Measurements from ENCODE around the gene UTY.
"Not testable (repeated sequence)": the region's sequence is repeated elsewhere in the genome, so short reads cannot be mapped to it uniquely, and the experiment has no call there.

UTY gene

DNA sequence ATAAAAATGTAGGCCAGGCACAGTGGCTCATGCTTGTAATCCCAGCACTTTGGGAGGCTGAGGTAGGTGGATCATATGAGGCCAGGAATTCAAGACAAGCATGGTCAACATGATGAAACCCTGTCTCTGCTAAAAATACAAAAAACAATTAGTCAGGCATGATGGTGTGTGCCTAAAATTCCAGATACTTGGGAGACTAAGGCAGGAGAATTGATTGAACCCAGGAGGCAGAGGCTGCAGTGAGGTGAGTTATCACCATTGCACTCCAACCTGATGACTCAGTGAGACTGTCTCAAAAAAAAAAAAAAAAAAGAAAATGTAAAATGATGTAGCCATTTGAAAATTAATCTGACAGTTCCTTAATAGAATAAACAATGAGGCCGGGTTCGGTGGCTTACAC is 171.9 kb downstream of the UTY start:
- peaks cover 44% of the 10 kb centered on the region for H3K36me3 Mint-ChIP-seq (ENCODE audit: low read depth)
- no peaks in the 10 kb centered on the region for H3K27me3 Mint-ChIP-seq (ENCODE audit: low read depth)
- peaks cover 9% of the 10 kb centered on the region for H3K4me1 Mint-ChIP-seq (ENCODE audit: low read depth)
- DNase-seq (ENCODE audit: low spot score), result no peak
- no peak overlapping the region for H3K4me3 Mint-ChIP-seq
- no peak overlapping the region for H3K27ac Mint-ChIP-seq
- H3K9me3 Mint-ChIP-seq, result no peaks in the 10 kb centered on the region

DNA sequence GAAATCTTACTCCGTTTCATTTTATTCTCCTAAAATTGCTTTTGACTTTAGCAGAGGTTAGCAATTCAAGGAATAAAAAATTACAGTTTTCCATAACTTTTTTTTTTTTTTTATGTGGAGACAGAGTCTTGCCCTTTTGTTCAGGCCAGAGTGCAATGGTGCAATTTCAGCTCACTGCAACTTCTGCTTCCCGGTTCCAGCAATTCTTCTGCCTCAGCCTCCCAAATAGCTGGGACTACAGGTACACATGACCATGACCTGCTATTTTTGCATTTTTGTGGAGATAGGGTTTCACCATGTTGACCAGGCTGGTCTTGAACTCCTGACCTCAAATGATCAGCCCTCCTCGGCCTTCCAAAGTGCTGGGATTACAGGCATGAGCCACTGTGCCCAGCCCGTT is 179.0 kb downstream of the UTY start:
- Mint-ChIP-seq H3K36me3 (ENCODE audit: low read depth) (peaks cover 35% of the 10 kb centered on the region), H3K4me1 (ENCODE audit: low read depth) (peaks cover 4% of the 10 kb centered on the region), H3K9me3 (no peaks in the 10 kb centered on the region), H3K27me3 (ENCODE audit: low read depth) (no peaks in the 10 kb centered on the region), H3K4me3 (no peak overlapping the region), H3K27ac (no peak overlapping the region)
- no peak for DNase-seq (ENCODE audit: low spot score)

DNA sequence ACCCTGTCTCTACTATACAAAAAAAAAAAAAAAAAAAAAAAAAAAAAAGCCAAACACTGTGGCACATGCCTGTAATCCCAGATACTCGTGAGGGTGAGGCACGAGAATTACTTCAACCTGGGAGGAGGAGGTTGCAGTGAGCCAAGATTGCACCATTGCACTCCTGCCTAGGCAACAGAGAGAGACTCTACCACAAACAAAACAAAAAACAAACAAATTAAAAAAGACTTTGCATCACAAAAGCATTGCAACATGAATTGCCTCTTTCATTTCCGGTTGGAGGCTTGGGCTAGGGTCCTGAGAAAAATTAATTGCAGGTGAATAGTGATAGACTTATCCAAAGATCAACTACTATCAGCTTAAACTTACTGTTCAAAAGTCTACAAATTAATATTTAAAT is 180.4 kb downstream of the UTY start:
- Mint-ChIP-seq H3K27me3 (ENCODE audit: low read depth) (no peaks in the 10 kb centered on the region), H3K9me3 (no peaks in the 10 kb centered on the region), H3K27ac (no peak overlapping the region), H3K36me3 (ENCODE audit: low read depth) (peaks cover 37% of the 10 kb centered on the region), H3K4me3 (no peak overlapping the region), H3K4me1 (ENCODE audit: low read depth) (no peaks in the 10 kb centered on the region)
- no peak for DNase-seq (ENCODE audit: low spot score)

DNA sequence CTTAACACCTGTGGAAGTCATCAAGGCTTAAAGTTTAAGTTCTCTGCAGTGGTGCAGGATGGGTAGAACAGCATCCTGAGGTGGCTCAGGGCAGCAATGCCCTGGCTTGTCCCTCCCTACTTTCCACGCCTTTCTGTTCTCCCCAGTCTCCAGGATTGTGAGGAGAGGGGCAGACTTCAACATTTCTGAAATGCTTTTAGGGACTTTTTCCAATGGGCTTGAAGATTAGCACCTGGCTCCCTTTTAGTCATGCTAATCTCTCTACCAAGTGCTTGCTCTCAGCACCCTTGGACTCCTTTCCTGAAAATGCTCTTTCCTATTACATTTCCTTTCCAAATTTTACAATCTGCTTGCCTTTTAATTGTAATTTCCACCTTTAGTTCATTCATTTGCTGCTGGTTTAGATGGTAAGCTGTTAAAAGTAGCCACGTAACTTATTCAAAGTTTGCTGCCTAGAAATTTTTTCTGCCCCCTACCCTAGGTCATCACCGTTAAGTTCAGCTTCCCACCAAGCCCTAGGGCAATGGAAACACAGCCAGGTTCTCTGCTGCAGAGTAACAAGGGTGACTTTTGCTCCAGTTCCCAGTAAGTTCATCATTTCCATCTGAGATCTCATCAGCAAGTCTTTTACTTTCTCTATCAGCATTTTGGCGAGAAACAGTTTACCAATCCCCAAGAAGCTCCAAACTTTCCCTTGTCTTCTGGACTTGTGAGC is 183.5 kb downstream of the UTY start:
- peaks cover 44% of the 10 kb centered on the region for H3K36me3 Mint-ChIP-seq (ENCODE audit: low read depth)
- no peak overlapping the region for H3K4me3 Mint-ChIP-seq
- H3K9me3 Mint-ChIP-seq, result peaks cover 3% of the 10 kb centered on the region

DNA sequence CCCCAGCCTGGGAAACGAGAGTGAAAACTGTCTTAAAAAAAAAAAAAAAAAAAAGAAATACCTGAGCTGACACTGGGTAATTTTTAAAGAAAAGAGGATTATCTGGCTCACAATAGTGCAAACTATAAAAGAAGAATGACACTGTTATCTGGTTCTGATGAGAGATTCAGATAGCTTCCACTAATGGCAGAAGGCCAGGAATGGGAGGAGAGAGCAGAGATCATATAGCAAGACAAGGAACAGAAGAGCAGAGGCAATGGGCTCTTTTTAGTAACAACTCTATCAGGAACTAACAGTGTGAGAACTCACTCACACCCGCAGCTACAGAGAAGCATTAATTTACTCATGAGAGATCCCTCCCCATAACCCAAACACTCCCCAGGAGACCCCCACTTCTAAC is 184.8 kb downstream of the UTY start:
- no peak for DNase-seq (ENCODE audit: low spot score)
- H3K27ac Mint-ChIP-seq, result no peak overlapping the region

More for the DNA sequence above, 183.5 kb downstream of the UTY start:
- Mint-ChIP-seq H3K4me1 (ENCODE audit: low read depth) (no peaks in the 10 kb centered on the region), H3K27ac (no peak overlapping the region), H3K27me3 (ENCODE audit: low read depth) (no peaks in the 10 kb centered on the region)
- no peak for DNase-seq (ENCODE audit: low spot score)

DNA sequence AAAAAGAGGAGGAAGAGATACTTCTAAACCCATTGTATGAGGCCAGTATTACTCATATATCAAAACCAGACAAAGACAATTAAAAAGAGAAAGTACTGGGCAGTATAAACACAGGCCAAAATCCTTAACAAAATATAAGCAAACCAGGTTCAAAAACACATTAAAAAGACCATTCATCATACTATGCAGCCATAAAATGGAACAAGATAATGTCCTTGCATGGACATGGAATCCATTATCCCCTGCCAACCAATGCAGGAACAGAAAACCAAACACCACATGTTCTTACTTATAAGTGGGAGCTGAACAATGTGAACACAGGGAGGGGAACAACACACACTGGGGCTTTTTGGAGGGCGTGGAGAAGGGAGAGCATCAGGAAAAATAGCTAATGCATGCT is 188.6 kb downstream of the UTY start:
- no peak for DNase-seq (ENCODE audit: low spot score)
- H3K4me1 Mint-ChIP-seq (ENCODE audit: low read depth), result no peaks in the 10 kb centered on the region
- no peak overlapping the region for H3K27ac Mint-ChIP-seq
- H3K4me3 Mint-ChIP-seq, result no peak overlapping the region
- no peaks in the 10 kb centered on the region for H3K27me3 Mint-ChIP-seq (ENCODE audit: low read depth)
- H3K36me3 Mint-ChIP-seq (ENCODE audit: low read depth), result peaks cover 73% of the 10 kb centered on the region
- peaks cover 19% of the 10 kb centered on the region for H3K9me3 Mint-ChIP-seq

More for the DNA sequence above, 184.8 kb downstream of the UTY start:
- Mint-ChIP-seq H3K36me3 (ENCODE audit: low read depth) (peaks cover 55% of the 10 kb centered on the region), H3K9me3 (peaks cover 6% of the 10 kb centered on the region), H3K4me1 (ENCODE audit: low read depth) (no peaks in the 10 kb centered on the region), H3K27me3 (ENCODE audit: low read depth) (no peaks in the 10 kb centered on the region), H3K4me3 (no peak overlapping the region)

DNA sequence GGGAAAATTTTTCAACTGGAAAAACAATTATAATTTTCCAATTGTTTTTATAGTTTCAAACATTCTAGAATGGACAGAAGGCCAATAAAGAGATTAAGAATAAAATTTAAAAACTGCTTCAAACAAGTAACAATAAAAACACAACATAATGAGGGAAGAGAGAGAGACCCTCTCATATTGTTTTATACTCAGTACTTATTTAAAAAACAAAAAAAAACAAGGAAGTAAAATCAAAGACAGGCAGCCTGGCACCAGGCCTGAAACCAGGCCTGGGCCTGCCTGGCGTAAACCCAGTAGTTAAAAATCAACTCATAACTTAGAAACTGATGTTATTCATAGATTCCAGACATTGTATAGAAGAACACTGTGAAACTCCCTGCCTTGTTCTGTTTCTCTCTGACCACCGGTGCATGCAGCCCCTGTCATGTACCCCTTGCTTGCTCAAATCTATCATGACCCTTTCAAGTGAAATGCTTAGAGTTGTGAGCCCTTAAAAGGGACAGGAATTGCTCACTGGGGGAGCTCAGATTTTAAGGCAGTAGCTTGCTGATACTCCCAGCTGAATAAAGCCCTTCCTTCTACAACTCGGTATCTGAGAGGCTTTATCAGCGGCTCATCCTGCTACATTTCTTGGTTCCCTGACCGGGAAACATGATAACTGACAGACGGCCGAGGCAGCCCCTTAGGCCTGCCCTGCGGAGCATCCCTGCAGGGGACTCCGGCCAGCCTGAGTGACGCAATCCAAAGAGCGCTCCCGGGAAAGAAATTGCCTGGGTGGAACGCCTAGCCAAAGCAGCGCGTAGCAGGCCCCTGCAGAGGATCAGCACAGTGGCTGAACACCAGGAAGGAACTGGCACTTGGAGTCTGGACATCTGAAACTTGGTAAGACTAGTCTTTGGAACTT is 197.4 kb downstream of the UTY start:
- not testable (repeated sequence) for H3K4me3 Mint-ChIP-seq; DNase-seq (ENCODE audit: low spot score); H3K4me1 Mint-ChIP-seq (ENCODE audit: low read depth); H3K27ac Mint-ChIP-seq; H3K27me3 Mint-ChIP-seq (ENCODE audit: low read depth); H3K9me3 Mint-ChIP-seq
- H3K36me3 Mint-ChIP-seq (ENCODE audit: low read depth), result peaks cover 44% of the 10 kb centered on the region

DNA sequence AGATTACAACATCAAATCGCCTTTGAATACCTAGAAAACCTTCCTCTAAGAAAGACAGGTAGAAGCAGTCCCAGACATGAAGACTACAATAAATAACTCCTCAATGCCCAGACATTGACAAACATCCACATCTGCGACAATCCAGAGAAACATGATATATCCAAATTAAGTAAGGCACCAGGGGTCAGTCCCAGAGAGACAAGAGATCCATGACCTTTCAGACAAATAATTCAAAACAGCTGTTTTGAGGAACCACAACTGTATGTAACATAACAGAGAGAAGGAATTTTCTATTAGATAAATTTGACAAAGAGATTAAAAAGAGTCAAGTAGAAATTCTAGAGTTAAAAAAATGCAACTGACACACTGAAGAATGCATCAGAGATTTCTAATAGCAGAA is 200.3 kb downstream of the UTY start:
- Mint-ChIP-seq H3K27ac (no peak overlapping the region), H3K4me1 (ENCODE audit: low read depth) (peaks cover 2% of the 10 kb centered on the region), H3K36me3 (ENCODE audit: low read depth) (peaks cover 38% of the 10 kb centered on the region), H3K27me3 (ENCODE audit: low read depth) (no peaks in the 10 kb centered on the region), H3K9me3 (no peaks in the 10 kb centered on the region), H3K4me3 (no peak overlapping the region)
- no peak for DNase-seq (ENCODE audit: low spot score)

DNA sequence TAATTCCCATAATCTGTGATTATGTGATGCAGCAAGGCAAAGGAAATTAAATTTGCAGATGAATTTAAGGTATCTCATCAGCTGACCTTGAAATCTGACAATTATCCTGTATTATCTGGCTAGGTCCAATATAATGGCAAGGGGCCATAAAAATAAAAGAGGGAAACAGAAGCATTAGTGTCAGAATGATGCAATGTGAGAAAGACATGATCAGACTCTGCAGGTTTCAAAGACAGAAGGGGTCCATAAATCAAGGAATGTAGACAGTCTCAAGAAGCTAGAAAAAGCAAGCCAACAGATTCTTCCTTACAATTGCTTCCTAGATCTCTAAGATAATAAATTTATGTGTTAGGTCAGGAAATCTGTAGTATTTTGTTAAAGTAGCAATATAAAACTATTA is 208.1 kb downstream of the UTY start:
- Mint-ChIP-seq H3K4me3 (no peak overlapping the region), H3K4me1 (ENCODE audit: low read depth) (peaks cover 3% of the 10 kb centered on the region), H3K9me3 (peaks cover 16% of the 10 kb centered on the region), H3K36me3 (ENCODE audit: low read depth) (peaks cover 58% of the 10 kb centered on the region), H3K27ac (no peak overlapping the region), H3K27me3 (ENCODE audit: low read depth) (no peaks in the 10 kb centered on the region)
- no peak for DNase-seq (ENCODE audit: low spot score)

DNA sequence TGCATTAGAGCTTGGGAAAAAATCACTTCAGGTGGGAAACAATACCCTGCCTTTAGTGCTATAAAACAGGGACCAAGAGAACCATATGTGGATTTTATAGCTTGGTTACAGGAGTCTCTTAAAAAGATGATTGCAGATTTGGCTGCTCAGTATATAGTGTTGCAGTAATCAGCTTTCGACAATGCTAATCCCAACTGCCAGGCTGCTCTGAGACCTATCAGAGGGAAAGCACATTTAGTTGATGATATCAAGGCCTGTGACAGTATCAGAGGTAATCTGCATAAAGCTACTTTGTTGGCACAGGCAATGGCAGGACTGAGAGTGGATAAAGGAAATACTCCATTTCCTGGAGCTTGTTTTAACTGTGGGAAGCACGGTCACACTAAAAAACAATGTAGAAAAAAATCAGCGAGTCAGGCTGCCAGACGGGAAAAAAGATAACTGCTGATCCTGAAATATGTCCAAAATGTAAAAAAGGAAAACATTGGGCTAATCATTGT is 225.8 kb downstream of the UTY start:
- peaks cover 30% of the 10 kb centered on the region for H3K36me3 Mint-ChIP-seq (ENCODE audit: low read depth)
- H3K9me3 Mint-ChIP-seq; DNase-seq (ENCODE audit: low spot score); H3K4me3 Mint-ChIP-seq; H3K27ac Mint-ChIP-seq; H3K4me1 Mint-ChIP-seq (ENCODE audit: low read depth); H3K27me3 Mint-ChIP-seq (ENCODE audit: low read depth): not testable (repeated sequence)

DNA sequence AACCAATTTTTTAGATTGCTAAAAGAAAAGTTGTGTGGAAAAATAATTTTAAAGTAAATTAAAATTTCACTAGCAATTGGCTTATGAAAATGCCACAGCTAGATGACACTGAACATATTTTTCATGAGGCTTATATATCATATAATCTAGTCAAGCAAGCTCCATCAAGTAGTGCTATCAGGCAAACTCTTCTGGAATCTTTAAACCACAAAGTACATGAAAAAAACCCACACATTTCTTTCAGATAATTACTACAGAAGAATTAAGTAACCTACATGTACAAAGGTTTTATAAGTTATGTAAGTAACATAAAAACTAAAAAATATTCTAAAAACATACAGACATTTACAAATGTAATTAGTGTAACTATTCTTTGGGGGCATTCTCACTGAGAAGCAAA is 229.4 kb downstream of the UTY start:
- no peaks in the 10 kb centered on the region for H3K27me3 Mint-ChIP-seq (ENCODE audit: low read depth)
- H3K27ac Mint-ChIP-seq, result no peak overlapping the region
- DNase-seq (ENCODE audit: low spot score), result no peak
- H3K9me3 Mint-ChIP-seq, result no peaks in the 10 kb centered on the region
- H3K36me3 Mint-ChIP-seq (ENCODE audit: low read depth), result peaks cover 18% of the 10 kb centered on the region
- H3K4me1 Mint-ChIP-seq (ENCODE audit: low read depth), result no peaks in the 10 kb centered on the region
- H3K4me3 Mint-ChIP-seq, result no peak overlapping the region

DNA sequence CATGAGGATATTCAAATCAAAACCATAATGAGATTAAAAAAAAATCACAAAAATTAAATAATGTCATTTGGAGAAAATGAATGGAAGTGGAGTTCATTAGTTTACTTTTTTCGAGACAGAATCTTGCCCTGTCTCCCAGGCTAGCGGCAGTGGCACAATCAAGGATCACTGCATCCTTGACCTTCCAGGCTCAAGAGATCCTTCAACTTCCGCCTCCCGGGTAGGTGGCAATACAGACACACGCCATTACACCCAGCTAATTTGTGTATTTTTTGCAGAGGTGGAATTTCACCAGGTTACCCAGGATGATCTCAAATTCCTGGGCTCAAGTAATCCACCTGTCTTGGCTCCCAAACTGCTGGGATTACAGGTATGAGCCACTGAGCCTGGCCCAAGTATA is 236.1 kb downstream of the UTY start:
- H3K9me3 Mint-ChIP-seq, result no peaks in the 10 kb centered on the region
- H3K27me3 Mint-ChIP-seq (ENCODE audit: low read depth), result no peaks in the 10 kb centered on the region
- no peak overlapping the region for H3K27ac Mint-ChIP-seq
- H3K4me3 Mint-ChIP-seq, result no peak overlapping the region
- peaks cover 35% of the 10 kb centered on the region for H3K36me3 Mint-ChIP-seq (ENCODE audit: low read depth)
- H3K4me1 Mint-ChIP-seq (ENCODE audit: low read depth), result no peaks in the 10 kb centered on the region
- no peak for DNase-seq (ENCODE audit: low spot score)

DNA sequence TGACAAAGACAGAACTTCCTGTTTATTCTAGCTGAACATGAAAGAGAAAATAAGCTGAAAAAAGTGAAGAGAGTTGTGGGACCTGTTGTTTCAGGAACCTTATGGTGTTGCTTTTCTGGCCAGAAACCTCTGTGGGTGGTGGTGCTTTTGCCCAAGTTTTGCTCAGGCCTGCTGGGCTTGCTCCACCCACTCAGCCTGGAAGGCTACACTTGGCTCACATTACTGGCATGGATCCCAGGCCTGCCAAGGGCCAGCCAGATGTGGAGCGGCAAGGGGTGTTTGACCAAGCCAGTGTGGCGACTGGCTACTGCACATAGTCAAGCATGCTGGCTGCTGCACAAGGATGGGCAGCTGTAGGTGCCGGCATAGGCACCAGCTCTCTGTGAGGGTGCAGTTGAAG is 245.9 kb downstream of the UTY start:
- DNase-seq (ENCODE audit: low spot score), result no peak
- no peaks in the 10 kb centered on the region for H3K27me3 Mint-ChIP-seq (ENCODE audit: low read depth)
- H3K4me3 Mint-ChIP-seq, result no peak overlapping the region
- H3K4me1 Mint-ChIP-seq (ENCODE audit: low read depth), result peaks cover 4% of the 10 kb centered on the region
- no peaks in the 10 kb centered on the region for H3K9me3 Mint-ChIP-seq
- H3K36me3 Mint-ChIP-seq (ENCODE audit: low read depth), result peaks cover 44% of the 10 kb centered on the region
- no peak overlapping the region for H3K27ac Mint-ChIP-seq

DNA sequence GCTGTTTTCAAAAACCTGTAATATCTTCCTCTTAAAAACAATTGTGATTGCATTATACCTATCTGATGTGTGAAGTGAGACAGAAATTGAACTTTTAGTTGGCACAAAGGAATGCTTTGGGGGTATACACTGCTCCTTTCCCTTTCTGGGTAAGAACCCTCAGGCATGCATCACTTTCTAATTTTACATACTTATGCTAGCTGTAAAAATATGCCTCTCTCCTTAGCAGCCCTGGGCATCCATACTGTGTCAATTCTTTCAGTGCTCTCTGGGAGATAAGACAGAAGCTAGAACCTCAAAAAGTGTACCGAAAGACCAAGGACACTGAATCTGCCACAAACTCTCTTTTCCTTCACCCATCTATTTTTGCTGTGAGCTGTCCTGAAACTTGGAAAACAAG is 246.7 kb downstream of the UTY start:
- DNase-seq (ENCODE audit: low spot score), result no peak
- peaks cover 4% of the 10 kb centered on the region for H3K4me1 Mint-ChIP-seq (ENCODE audit: low read depth)
- no peaks in the 10 kb centered on the region for H3K27me3 Mint-ChIP-seq (ENCODE audit: low read depth)
- peaks cover 37% of the 10 kb centered on the region for H3K36me3 Mint-ChIP-seq (ENCODE audit: low read depth)
- H3K4me3 Mint-ChIP-seq, result no peak overlapping the region
- H3K9me3 Mint-ChIP-seq, result no peaks in the 10 kb centered on the region
- no peak overlapping the region for H3K27ac Mint-ChIP-seq
